AG04450 (cell line): Measurements from ENCODE around the gene MRPL14. TPM values are rescaled to one million over a fixed set of nuclear protein-coding genes. Genes with fewer than 3 reads are reported as not detected.
A peak's percentile ranks its signal among the peaks of the same experiment; 100 is the strongest.

ENCODE experiments used
- CTCF ChIA-PET: fragments of 300-600, 350-600 bp; formaldehyde crosslinking; extraction: SDS; loops from one replicate; lab custom pipeline; 2022; ENCODE audit warnings: antibody characterized with exemption, inconsistent platforms; lab: Charles Lee
- POLR2A ChIA-PET: fragments of 350-600 bp; formaldehyde crosslinking; extraction: SDS; loops from one replicate; lab custom pipeline; 2021; ENCODE audit warnings: antibody characterized with exemption, inconsistent platforms; lab: Yijun Ruan, JAX
- DNase-seq: peaks from one replicate; pipeline ENCODE4 v3.0.0-alpha.2; 2011; ENCODE audit warnings: low read depth, low spot score
- H3K27ac ChIP-seq: one replicate; pipeline ENCODE4 v1.5.1; 2012; ENCODE audit warnings: low read depth, low read length, control low read depth
- H3K27me3 ChIP-seq: one replicate; pipeline ENCODE4 v1.6.0; 2012; ENCODE audit warnings: low read length; ENCODE audit not compliant: control insufficient read depth, insufficient read depth
- H3K4me3 ChIP-seq: 2 replicates; pipeline ENCODE4 v1.5.1; 2011; ENCODE audit warnings: mild to moderate bottlenecking, low read depth, low read length, control low read depth
- H3K9me3 ChIP-seq: 2 replicates; pipeline ENCODE4 v1.5.1; 2012; ENCODE audit warnings: low read length; ENCODE audit not compliant: control insufficient read depth, insufficient read depth
- CTCF ChIP-seq: IDR thresholded peaks from 2 replicates; pipeline ENCODE4 v1.5.1; 2011; ENCODE audit warnings: low read depth, low read length, control low read depth, inconsistent platforms
- polyA plus RNA-seq: library from polyadenylated mRNA; depleted of rRNA; stranded (reverse); fragments of >200 nt; gene quantifications from 2 replicates; pipeline ENCODE4 v1.2.3, GENCODE V29; 2011

Gene MRPL14
- polyA plus RNA-seq, 1 experiment: 57.3 TPM

- no peak for DNase-seq
- no peak overlapping the region for H3K4me3 ChIP-seq
- no peak overlapping the region for H3K27ac ChIP-seq
- TF ChIP-seq CTCF: no peak
- ChIA-PET CTCF (interaction anchor here (0.8 to 1.7 kb wide), 3 partner anchors 58 to 62 kb away, joined by 3 to 8 read pairs (median 4); no protein-coding TSS in a partner anchor), POLR2A (interaction anchor here (0.6 kb wide), 1 partner anchor 416 kb away, joined by 3 read pairs; no protein-coding TSS in a partner anchor)
- H3K9me3 ChIP-seq: no peaks in the 10 kb centered on the region; the same call in 1 of the 2 replicates
- H3K27me3 ChIP-seq: no peaks in the 10 kb centered on the region
These were observed 26.8 kb upstream of the MRPL14 start for GRCh38 chr6:44154067-44154466.

- POLR2A ChIA-PET: no interaction called here
- no peak overlapping the region for H3K27ac ChIP-seq
- no peaks in the 10 kb centered on the region for H3K27me3 ChIP-seq
- no peak for TF ChIP-seq CTCF
- DNase-seq: no peak
- H3K4me3 ChIP-seq: no peak overlapping the region
- CTCF ChIA-PET: interaction anchor here (0.6 to 1.7 kb wide), 3 partner anchors 9 to 56 kb away, joined by 3 to 8 read pairs (median 6); no protein-coding TSS in a partner anchor
- H3K9me3 ChIP-seq: no peaks in the 10 kb centered on the region; the same call in 1 of the 2 replicates
These were observed 25.3 kb upstream of the MRPL14 start for GRCh38 chr6:44152533-44152932.

GRCh38 chr6:44152109-44152461, 24.8 kb upstream of the MRPL14 start:
- ChIA-PET POLR2A (interaction anchor here (1.2 kb wide), 1 partner anchor 56 kb away, joined by 3 read pairs; no protein-coding TSS in a partner anchor), CTCF (interaction anchor here (2.5 kb wide), 1 partner anchor 54 kb away, joined by 25 read pairs; no protein-coding TSS in a partner anchor)
- Histone ChIP-seq H3K27me3 (no peaks in the 10 kb centered on the region), H3K4me3 (no peak overlapping the region), H3K27ac (no peak overlapping the region), H3K9me3 (no peaks in the 10 kb centered on the region; the same call in 1 of the 2 replicates)
- TF ChIP-seq CTCF: no peak
- no peak for DNase-seq

- POLR2A ChIA-PET: interaction anchor here (0.6 to 1.2 kb wide), 4 partner anchors 49 to 96 kb away, joined by 3 to 5 read pairs (median 4); partner anchors contain the start of gene HSP90AB1
- CTCF ChIA-PET: interaction anchor here (0.5 to 2.5 kb wide), 2 partner anchors 38 to 53 kb away, joined by 3 to 25 read pairs; no protein-coding TSS in a partner anchor
- H3K9me3 ChIP-seq: no peaks in the 10 kb centered on the region; the same call in 1 of the 2 replicates
These were observed 24.3 kb upstream of the MRPL14 start for GRCh38 chr6:44151348-44152108.

More at GRCh38 chr6:44151348-44152108, 24.3 kb upstream of the MRPL14 start:
- no peaks in the 10 kb centered on the region for H3K27me3 ChIP-seq
- no peak overlapping the region for H3K4me3 ChIP-seq
- TF ChIP-seq CTCF: peak; percentile 98
- no peak for DNase-seq
- H3K27ac ChIP-seq: no peak overlapping the region
